ENCODE measurements around the gene CAMK2A. TPM values are rescaled to one million over a fixed set of nuclear protein-coding genes. Genes with fewer than 3 reads are reported as not detected.

CAMK2A gene
- total and polyA plus RNA-seq, 3 donors from 2014 or later: 0.24 to 0.70 (median 0.25) TPM

DNA sequence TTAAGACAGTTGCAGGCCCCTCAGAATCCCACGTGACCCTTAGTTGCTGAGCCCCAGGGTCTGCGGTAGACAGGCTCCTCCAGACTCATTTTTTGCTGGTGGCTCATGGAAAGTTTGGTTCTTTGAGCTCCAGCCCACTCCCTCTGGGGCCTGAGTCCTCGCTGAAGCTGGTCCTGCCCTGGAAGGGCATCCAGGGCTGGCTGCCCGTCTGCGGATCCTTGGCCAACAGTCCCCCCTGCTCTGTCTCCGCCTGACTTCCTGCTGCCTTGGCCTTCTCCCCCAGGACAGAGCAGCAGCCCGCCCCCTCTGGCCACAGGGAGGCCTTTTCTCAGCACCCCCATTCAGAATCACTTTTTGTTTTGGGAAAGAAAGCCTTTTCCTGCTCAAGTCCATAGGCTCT, 75.3 kb downstream of the CAMK2A start:
- no peak for DNase-seq
- Histone ChIP-seq H3K27me3 (no peaks in the 10 kb centered on the region), H3K27ac (no peak overlapping the region), H3K36me3 (ENCODE audit: low read depth, missing control alignments) (no peaks in the 10 kb centered on the region), H3K4me3 (no peak overlapping the region), H3K4me1 (no peaks in the 10 kb centered on the region), H3K9me3 (no peaks in the 10 kb centered on the region)
- 65 to 67% methylated on average over 7 of the region's 7 CpGs for WGBS, 2 donors
- TF ChIP-seq, protein P1, sequence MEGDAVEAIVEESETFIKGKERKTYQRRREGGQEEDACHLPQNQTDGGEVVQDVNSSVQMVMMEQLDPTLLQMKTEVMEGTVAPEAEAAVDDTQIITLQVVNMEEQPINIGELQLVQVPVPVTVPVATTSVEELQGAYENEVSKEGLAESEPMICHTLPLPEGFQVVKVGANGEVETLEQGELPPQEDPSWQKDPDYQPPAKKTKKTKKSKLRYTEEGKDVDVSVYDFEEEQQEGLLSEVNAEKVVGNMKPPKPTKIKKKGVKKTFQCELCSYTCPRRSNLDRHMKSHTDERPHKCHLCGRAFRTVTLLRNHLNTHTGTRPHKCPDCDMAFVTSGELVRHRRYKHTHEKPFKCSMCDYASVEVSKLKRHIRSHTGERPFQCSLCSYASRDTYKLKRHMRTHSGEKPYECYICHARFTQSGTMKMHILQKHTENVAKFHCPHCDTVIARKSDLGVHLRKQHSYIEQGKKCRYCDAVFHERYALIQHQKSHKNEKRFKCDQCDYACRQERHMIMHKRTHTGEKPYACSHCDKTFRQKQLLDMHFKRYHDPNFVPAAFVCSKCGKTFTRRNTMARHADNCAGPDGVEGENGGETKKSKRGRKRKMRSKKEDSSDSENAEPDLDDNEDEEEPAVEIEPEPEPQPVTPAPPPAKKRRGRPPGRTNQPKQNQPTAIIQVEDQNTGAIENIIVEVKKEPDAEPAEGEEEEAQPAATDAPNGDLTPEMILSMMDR (IDR thresholded peaks at IDR 0.05): peak in 1 of 3 experiments; percentile 13
- TF ChIP-seq POLR2A (IDR thresholded peaks at IDR 0.05): no peak
- intact Hi-C loops (cut with DNase I; ENCODE audit: low total_unique reads): loop anchor here (10.0 kb wide), 1 partner anchor 89 kb away; no protein-coding TSS in a partner anchor

DNA sequence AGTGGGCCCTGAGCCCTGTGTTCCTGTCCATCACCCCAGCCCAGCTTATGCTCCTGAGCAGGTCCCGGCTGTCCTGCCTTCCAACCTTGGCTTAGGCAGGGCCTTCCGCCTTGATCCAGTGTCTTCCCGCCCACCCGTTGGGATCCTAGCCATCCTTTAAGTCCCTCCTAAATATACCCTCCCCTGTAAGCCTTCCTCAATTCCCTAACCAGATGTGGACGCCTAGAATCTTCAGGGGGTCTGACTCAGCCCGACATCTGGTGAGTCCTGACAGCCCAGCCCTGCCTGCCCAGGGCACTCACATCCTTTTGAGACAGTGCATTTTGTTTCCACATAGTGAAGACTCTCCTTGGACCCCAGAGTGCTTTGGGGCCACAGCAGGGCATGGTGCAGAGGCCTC, 76.0 kb downstream of the CAMK2A start:
- H3K36me3 ChIP-seq (ENCODE audit: low read depth, missing control alignments): no peaks in the 10 kb centered on the region
- H3K9me3 ChIP-seq: no peaks in the 10 kb centered on the region
- no peak overlapping the region for H3K27ac ChIP-seq
- H3K27me3 ChIP-seq: no peaks in the 10 kb centered on the region
- TF ChIP-seq, protein P1 (IDR thresholded peaks at IDR 0.05): no peak
- TF ChIP-seq POLR2A (IDR thresholded peaks at IDR 0.05): no peak
- no peaks in the 10 kb centered on the region for H3K4me1 ChIP-seq
- no peak overlapping the region for H3K4me3 ChIP-seq
- intact Hi-C loops (cut with DNase I; ENCODE audit: low total_unique reads): loop anchor here (2.0 to 10.0 kb wide), 2 partner anchors 53 to 89 kb away; no protein-coding TSS in a partner anchor
- 76 to 90% methylated on average over 5 to 6 of the region's 6 CpGs for WGBS, 2 donors
- DNase-seq: no peak

DNA sequence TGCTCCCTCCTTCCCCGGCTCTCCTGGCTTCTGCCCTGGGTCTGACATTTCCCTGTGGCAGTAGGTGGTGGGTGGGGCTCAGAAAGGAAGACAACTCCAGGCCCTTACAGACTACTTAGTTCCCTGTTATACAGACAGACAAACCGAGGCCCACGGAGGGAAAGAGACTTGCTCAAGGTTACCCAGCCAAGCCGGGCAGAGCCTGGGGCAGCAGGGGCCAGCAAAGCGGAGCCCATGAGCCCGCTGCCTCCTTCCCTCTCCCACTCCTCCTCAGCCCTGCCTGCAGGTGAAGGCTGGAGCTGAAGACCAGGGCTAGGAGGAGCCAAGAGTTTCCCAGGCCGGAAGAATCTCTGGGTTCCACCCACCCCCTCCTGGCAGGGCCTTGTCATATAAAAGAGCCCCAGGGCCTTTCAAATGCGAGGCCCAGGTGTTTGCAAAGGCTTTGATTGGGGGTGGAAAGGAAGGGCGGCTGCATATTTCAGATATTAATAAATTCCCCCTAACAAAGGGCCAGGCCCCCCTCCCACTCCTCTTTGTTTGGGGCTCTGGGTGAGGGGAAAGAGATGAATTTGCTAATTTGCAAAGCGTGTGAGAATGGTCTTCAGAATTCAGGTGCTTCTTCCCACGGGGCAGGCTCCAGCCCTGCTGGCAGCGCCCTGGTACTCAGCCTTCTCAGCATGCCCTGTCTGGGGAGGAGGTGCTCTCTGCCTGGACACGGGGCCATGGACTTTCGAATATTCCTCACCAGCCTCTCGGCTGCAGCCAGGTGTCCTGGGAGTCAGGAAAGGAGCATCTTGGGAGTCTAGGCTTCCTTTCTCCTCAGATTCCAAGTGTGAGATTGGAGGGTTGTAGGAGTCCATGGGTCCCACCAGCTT, 78.2 kb downstream of the CAMK2A start:
- intact Hi-C loops (cut with DNase I; ENCODE audit: low total_unique reads): loop anchor here (2.0 to 10.0 kb wide), 2 partner anchors 51 to 87 kb away; no protein-coding TSS in a partner anchor

DNA sequence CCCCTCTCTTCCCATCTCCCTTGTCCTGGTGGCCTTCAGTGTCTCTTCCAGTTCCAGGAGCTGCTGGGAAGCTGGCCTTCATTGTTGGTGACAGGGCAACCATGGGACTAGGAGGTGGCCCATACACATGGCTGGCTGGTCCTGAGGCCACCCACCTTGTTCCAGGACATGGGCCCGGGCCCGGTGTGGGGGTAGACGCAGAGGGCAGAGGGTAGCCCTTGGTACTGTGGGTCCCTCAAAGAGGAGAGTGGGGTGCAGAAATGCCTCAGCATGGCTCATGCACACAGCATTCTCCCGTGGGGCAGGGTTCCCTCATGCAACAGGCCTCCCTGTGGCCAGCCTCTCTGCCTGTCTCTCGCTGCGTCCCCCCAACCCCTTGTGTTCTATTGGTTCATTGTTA, 78.9 kb downstream of the CAMK2A start:
- no peaks in the 10 kb centered on the region for H3K27me3 ChIP-seq
- no peaks in the 10 kb centered on the region for H3K4me1 ChIP-seq
- H3K9me3 ChIP-seq: no peaks in the 10 kb centered on the region
- no peak for TF ChIP-seq POLR2A (IDR thresholded peaks at IDR 0.05)
- TF ChIP-seq, protein P1 (IDR thresholded peaks at IDR 0.05): no peak
- H3K36me3 ChIP-seq (ENCODE audit: low read depth, missing control alignments): no peaks in the 10 kb centered on the region
- no peak overlapping the region for H3K27ac ChIP-seq
- 77 to 83% methylated on average over 6 of the region's 6 CpGs for WGBS, 2 donors
- no peak for DNase-seq
- H3K4me3 ChIP-seq: no peak overlapping the region
- intact Hi-C loops (cut with DNase I; ENCODE audit: low total_unique reads): loop anchor here (10.0 kb wide), 1 partner anchor 86 kb away; no protein-coding TSS in a partner anchor

More for the DNA sequence above, 78.2 kb downstream of the CAMK2A start:
- no peak for DNase-seq
- no peaks in the 10 kb centered on the region for H3K9me3 ChIP-seq
- 80 to 91% methylated on average over 15 of the region's 15 CpGs for whole genome bisulfite sequencing, 2 donors
- no peaks in the 10 kb centered on the region for H3K4me1 ChIP-seq
- no peaks in the 10 kb centered on the region for H3K36me3 ChIP-seq (ENCODE audit: low read depth, missing control alignments)
- TF ChIP-seq, protein P1 (IDR thresholded peaks at IDR 0.05): no peak
- TF ChIP-seq POLR2A (IDR thresholded peaks at IDR 0.05): no peak
- no peaks in the 10 kb centered on the region for H3K27me3 ChIP-seq
- no peak overlapping the region for H3K27ac ChIP-seq
- no peak overlapping the region for H3K4me3 ChIP-seq

Measured in testis (tissue), 3 donors.